SK-N-SH treated with all-trans-retinoic acid at 6 μM for 48 hours (cell line): Measurements from ENCODE around the gene TEX44.
A peak's percentile ranks its signal among the peaks of the same experiment; 100 is the strongest.

Source experiments
- CSDC2 ChIP-seq: fragments of 250-450 bp; sonication (Bioruptor Pico); IDR thresholded peaks from 2 replicates; pipeline ENCODE4 v1.5.0; 2020; ENCODE audit warnings: mild to moderate bottlenecking, moderate library complexity
- ESRRG ChIP-seq: fragments of 250-450 bp; sonication (Bioruptor Pico); IDR thresholded peaks from 2 replicates; pipeline ENCODE4 v1.6.1; 2021; ENCODE audit warnings: mild to moderate bottlenecking
- GLIS3 ChIP-seq: fragments of 250-450 bp; sonication (Bioruptor Pico); IDR thresholded peaks from 2 replicates; pipeline ENCODE4 v1.5.0; 2020; ENCODE audit warnings: mild to moderate bottlenecking, moderate library complexity
- OSR1 ChIP-seq: fragments of 250-450 bp; sonication (Bioruptor Pico); IDR thresholded peaks from 2 replicates; pipeline ENCODE4 v1.8.0; 2022; ENCODE audit warnings: moderate library complexity, mild to moderate bottlenecking, inconsistent platforms
- RARB ChIP-seq: fragments of 250-450 bp; sonication (Bioruptor Pico); IDR thresholded peaks from 2 replicates; pipeline ENCODE4 v1.8.0; 2021; ENCODE audit warnings: mild to moderate bottlenecking, moderate library complexity
- SNAI2 ChIP-seq: fragments of 250-450 bp; sonication (Bioruptor Pico); IDR thresholded peaks from 2 replicates; pipeline ENCODE4 v1.5.0; 2020; ENCODE audit warnings: mild to moderate bottlenecking, moderate library complexity
- ZFP30 ChIP-seq: fragments of 450-650 bp; formaldehyde crosslinking; IDR thresholded peaks from 2 replicates; pipeline ENCODE4 v1.5.0; 2022; ENCODE audit warnings: mild to moderate bottlenecking, moderate library complexity
- TF ChIP-seq, protein P1 (sequence below): fragments of 250-450 bp; sonication (Bioruptor Pico); IDR thresholded peaks from 2 replicates; pipeline ENCODE4 v1.8.0; 2020; ENCODE audit warnings: mild to moderate bottlenecking, moderate library complexity, borderline replicate concordance
- TF ChIP-seq, protein P2 (sequence below): fragments of 250-450 bp; sonication (Bioruptor Pico); IDR thresholded peaks from 2 replicates; pipeline ENCODE4 v1.5.1; 2021; ENCODE audit warnings: mild to moderate bottlenecking, moderate library complexity
- TF ChIP-seq, protein P3 (sequence below): fragments of 250-450 bp; sonication (Bioruptor Pico); IDR thresholded peaks from 2 replicates; pipeline ENCODE4 v1.5.0; 2020; ENCODE audit warnings: mild to moderate bottlenecking, moderate library complexity

GRCh38 chr2:231604101-231604684 is 11.5 kb downstream of the TEX44 start:
- TF ChIP-seq RARB = no peak
- TF ChIP-seq, protein P1, sequence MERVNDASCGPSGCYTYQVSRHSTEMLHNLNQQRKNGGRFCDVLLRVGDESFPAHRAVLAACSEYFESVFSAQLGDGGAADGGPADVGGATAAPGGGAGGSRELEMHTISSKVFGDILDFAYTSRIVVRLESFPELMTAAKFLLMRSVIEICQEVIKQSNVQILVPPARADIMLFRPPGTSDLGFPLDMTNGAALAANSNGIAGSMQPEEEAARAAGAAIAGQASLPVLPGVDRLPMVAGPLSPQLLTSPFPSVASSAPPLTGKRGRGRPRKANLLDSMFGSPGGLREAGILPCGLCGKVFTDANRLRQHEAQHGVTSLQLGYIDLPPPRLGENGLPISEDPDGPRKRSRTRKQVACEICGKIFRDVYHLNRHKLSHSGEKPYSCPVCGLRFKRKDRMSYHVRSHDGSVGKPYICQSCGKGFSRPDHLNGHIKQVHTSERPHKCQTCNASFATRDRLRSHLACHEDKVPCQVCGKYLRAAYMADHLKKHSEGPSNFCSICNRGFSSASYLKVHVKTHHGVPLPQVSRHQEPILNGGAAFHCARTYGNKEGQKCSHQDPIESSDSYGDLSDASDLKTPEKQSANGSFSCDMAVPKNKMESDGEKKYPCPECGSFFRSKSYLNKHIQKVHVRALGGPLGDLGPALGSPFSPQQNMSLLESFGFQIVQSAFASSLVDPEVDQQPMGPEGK (CRISPR knock-in tag) = no peak
- no peak for TF ChIP-seq ZFP30 (CRISPR knock-in tag)
- no peak for TF ChIP-seq OSR1 (CRISPR knock-in tag)
- TF ChIP-seq, protein P2, sequence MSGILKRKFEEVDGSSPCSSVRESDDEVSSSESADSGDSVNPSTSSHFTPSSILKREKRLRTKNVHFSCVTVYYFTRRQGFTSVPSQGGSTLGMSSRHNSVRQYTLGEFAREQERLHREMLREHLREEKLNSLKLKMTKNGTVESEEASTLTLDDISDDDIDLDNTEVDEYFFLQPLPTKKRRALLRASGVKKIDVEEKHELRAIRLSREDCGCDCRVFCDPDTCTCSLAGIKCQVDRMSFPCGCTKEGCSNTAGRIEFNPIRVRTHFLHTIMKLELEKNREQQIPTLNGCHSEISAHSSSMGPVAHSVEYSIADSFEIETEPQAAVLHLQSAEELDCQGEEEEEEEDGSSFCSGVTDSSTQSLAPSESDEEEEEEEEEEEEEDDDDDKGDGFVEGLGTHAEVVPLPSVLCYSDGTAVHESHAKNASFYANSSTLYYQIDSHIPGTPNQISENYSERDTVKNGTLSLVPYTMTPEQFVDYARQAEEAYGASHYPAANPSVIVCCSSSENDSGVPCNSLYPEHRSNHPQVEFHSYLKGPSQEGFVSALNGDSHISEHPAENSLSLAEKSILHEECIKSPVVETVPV = no peak; the same call in 1 of the 2 replicates
- TF ChIP-seq ESRRG = no peak
- TF ChIP-seq SNAI2 (CRISPR knock-in tag) = 0 out of 2 replicates have a peak, but pooled peaks have one; percentile 64
- no peak for TF ChIP-seq GLIS3 (CRISPR knock-in tag)
- TF ChIP-seq, protein P3, sequence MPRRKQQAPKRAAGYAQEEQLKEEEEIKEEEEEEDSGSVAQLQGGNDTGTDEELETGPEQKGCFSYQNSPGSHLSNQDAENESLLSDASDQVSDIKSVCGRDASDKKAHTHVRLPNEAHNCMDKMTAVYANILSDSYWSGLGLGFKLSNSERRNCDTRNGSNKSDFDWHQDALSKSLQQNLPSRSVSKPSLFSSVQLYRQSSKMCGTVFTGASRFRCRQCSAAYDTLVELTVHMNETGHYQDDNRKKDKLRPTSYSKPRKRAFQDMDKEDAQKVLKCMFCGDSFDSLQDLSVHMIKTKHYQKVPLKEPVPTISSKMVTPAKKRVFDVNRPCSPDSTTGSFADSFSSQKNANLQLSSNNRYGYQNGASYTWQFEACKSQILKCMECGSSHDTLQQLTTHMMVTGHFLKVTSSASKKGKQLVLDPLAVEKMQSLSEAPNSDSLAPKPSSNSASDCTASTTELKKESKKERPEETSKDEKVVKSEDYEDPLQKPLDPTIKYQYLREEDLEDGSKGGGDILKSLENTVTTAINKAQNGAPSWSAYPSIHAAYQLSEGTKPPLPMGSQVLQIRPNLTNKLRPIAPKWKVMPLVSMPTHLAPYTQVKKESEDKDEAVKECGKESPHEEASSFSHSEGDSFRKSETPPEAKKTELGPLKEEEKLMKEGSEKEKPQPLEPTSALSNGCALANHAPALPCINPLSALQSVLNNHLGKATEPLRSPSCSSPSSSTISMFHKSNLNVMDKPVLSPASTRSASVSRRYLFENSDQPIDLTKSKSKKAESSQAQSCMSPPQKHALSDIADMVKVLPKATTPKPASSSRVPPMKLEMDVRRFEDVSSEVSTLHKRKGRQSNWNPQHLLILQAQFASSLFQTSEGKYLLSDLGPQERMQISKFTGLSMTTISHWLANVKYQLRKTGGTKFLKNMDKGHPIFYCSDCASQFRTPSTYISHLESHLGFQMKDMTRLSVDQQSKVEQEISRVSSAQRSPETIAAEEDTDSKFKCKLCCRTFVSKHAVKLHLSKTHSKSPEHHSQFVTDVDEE = peak; percentile 49
- TF ChIP-seq CSDC2 (CRISPR knock-in tag) = no peak; the same call in 1 of the 2 replicates
